ENCODE measurements around the gene NPAT. TPM values are rescaled to one million over a fixed set of nuclear protein-coding genes. Genes with fewer than 3 reads are reported as not detected.

Gene NPAT
- polyA plus RNA-seq, 1 donor (not counting 4 experiments of a cell fraction or from before 2014, with no cell fraction given) = 8.0 TPM

- DNase-seq (ENCODE audit: low read depth, low spot score) (no peak), FAIRE-seq (no peak)
- TF ChIP-seq EZH2 (IDR thresholded peaks at IDR 0.05; ENCODE audit: low read length) = no peak
- no peak for TF ChIP-seq CTCF (optimal IDR thresholded peaks at IDR 0.05 in 1 of 3, IDR thresholded peaks at IDR 0.05 in 1 of 3, conservative IDR thresholded peaks at IDR 0.05 in 1 of 3; ENCODE audit: extremely low read depth in 1 of 3, insufficient read depth in 2 of 3, low read length in 3 of 3)
- H3K36me3 ChIP-seq (ENCODE audit: control insufficient read depth in 2 of 2, extremely low read depth in 1 of 2, insufficient read depth in 2 of 2, low read length in 2 of 2) = no peaks in the 10 kb centered on the region
- no peaks in the 10 kb centered on the region for H3K79me2 ChIP-seq (ENCODE audit: control insufficient read depth, insufficient read depth, low read length)
- no peak overlapping the region for H3K27ac ChIP-seq (ENCODE audit: control insufficient read depth, insufficient read depth, low read length)
- no peaks in the 10 kb centered on the region for H3K27me3 ChIP-seq (ENCODE audit: control insufficient read depth, extremely low read depth, insufficient read depth, low read length)
- dilution Hi-C loops (cut with MboI; ENCODE audit: extremely low pct_ligation_motif_present, low sequenced_read_pairs) = no loop called here
- H3K9me1 ChIP-seq (ENCODE audit: control insufficient read depth, extremely low read depth, insufficient read depth, low read length) = no peaks in the 10 kb centered on the region
- no peak overlapping the region for H3K4me3 ChIP-seq (ENCODE audit: control insufficient read depth in 2 of 3, extremely low read depth in 1 of 3, insufficient read depth in 2 of 3, low read depth in 1 of 3, low read length in 3 of 3)
- no peaks in the 10 kb centered on the region for H3K4me1 ChIP-seq (ENCODE audit: control insufficient read depth, extremely low read depth, insufficient read depth, low read length)
- H3K9me3 ChIP-seq (ENCODE audit: control insufficient read depth, low read depth, low read length) = no peaks in the 10 kb centered on the region
- no peak overlapping the region for H2AFZ ChIP-seq (ENCODE audit: control insufficient read depth, low read length)
- H3K9ac ChIP-seq (ENCODE audit: control insufficient read depth, extremely low read depth, insufficient read depth, low read length) = no peak overlapping the region
- no peaks in the 10 kb centered on the region for H4K20me1 ChIP-seq (ENCODE audit: control insufficient read depth, extremely low read depth, insufficient read depth, low read length)
- H3K4me2 ChIP-seq (ENCODE audit: control insufficient read depth, extremely low read depth, insufficient read depth, low read depth, low read length) = no peak overlapping the region
Measured at GRCh38 chr11:108112057-108112456, 110.4 kb downstream of the NPAT start.

- dilution Hi-C loops (cut with MboI; ENCODE audit: extremely low pct_ligation_motif_present, low sequenced_read_pairs) = no loop called here
- FAIRE-seq (no peak), DNase-seq (ENCODE audit: low read depth, low spot score) (no peak)
- TF ChIP-seq CTCF (optimal IDR thresholded peaks at IDR 0.05 in 1 of 3, IDR thresholded peaks at IDR 0.05 in 1 of 3, conservative IDR thresholded peaks at IDR 0.05 in 1 of 3; ENCODE audit: extremely low read depth in 1 of 3, insufficient read depth in 2 of 3, low read length in 3 of 3) (no peak), EZH2 (IDR thresholded peaks at IDR 0.05; ENCODE audit: low read length) (no peak)
- Histone ChIP-seq H3K4me2 (ENCODE audit: control insufficient read depth, extremely low read depth, insufficient read depth, low read depth, low read length) (no peak overlapping the region), H3K79me2 (ENCODE audit: control insufficient read depth, insufficient read depth, low read length) (no peaks in the 10 kb centered on the region), H3K4me1 (ENCODE audit: control insufficient read depth, extremely low read depth, insufficient read depth, low read length) (no peaks in the 10 kb centered on the region), H2AFZ (ENCODE audit: control insufficient read depth, low read length) (no peak overlapping the region), H3K27ac (ENCODE audit: control insufficient read depth, insufficient read depth, low read length) (no peak overlapping the region), H3K4me3 (ENCODE audit: control insufficient read depth in 2 of 3, extremely low read depth in 1 of 3, insufficient read depth in 2 of 3, low read depth in 1 of 3, low read length in 3 of 3) (no peak overlapping the region), H3K27me3 (ENCODE audit: control insufficient read depth, extremely low read depth, insufficient read depth, low read length) (no peaks in the 10 kb centered on the region), H3K36me3 (ENCODE audit: control insufficient read depth in 2 of 2, extremely low read depth in 1 of 2, insufficient read depth in 2 of 2, low read length in 2 of 2) (no peaks in the 10 kb centered on the region), H3K9me3 (ENCODE audit: control insufficient read depth, low read depth, low read length) (no peaks in the 10 kb centered on the region), H4K20me1 (ENCODE audit: control insufficient read depth, extremely low read depth, insufficient read depth, low read length) (no peaks in the 10 kb centered on the region), H3K9me1 (ENCODE audit: control insufficient read depth, extremely low read depth, insufficient read depth, low read length) (no peaks in the 10 kb centered on the region), H3K9ac (ENCODE audit: control insufficient read depth, extremely low read depth, insufficient read depth, low read length) (no peak overlapping the region)
Measured at GRCh38 chr11:108111126-108111525, 111.3 kb downstream of the NPAT start.

Small RNA genes lying within 50 kb of the gene (small RNA-seq; reads per million reads assigned to genes)
- gene RF00019 (ENCODE audit: insufficient read length in 3 of 3, low read depth in 3 of 3, low replicate concordance in 1 of 3) = 0 reads per million in 3 experiments

Other genes starting within 250 kb of the NPAT start
- 10.9 to 15.1 TPM (median 11.6 TPM) in 3 replicates for gene CUL5, start 213.7 kb downstream of the NPAT start, polyA plus RNA-seq
- 60.0 to 106 TPM (median 61.5 TPM) in 3 replicates for gene ACAT1, start 101.1 kb downstream of the NPAT start, polyA plus RNA-seq
- 18.6 to 28.5 TPM (median 21.5 TPM) in 3 replicates for gene ATM, start 429 bp upstream of the NPAT start, polyA plus RNA-seq
- 0.34 to 0.83 TPM (median 0.46 TPM) in 3 replicates for gene C11orf65, start 244.9 kb upstream of the NPAT start, polyA plus RNA-seq

All from keratinocyte (primary cell).